HG03565 (cell line): Measurements from ENCODE around the gene RASAL1.
"Not testable (repeated sequence)": the region's sequence is repeated elsewhere in the genome, so short reads cannot be mapped to it uniquely, and the experiment has no call there.

Experiments
- ATAC-seq: cut with Tn5 transposase; IDR thresholded peaks from one replicate; pipeline ENCODE4 v1.9.1; 2021; ENCODE audit warnings: mild to moderate bottlenecking, moderate library complexity; ENCODE audit not compliant: unreplicated experiment

RASAL1 gene

GRCh38 chr12:113119980-113120669, 15.4 kb downstream of the RASAL1 start:
- no peak for ATAC-seq

GRCh38 chr12:113118142-113118541, 17.4 kb downstream of the RASAL1 start:
- no peak for ATAC-seq

- not testable (repeated sequence) for ATAC-seq
Measured at GRCh38 chr12:113117684-113118083, 17.9 kb downstream of the RASAL1 start.

- ATAC-seq = no peak
Measured at GRCh38 chr12:113116875-113117274, 18.7 kb downstream of the RASAL1 start.

GRCh38 chr12:113115455-113116126, 20.0 kb downstream of the RASAL1 start:
- ATAC-seq = no peak

GRCh38 chr12:113114447-113115178, 20.9 kb downstream of the RASAL1 start:
- no peak for ATAC-seq

GRCh38 chr12:113113397-113113796, 22.2 kb downstream of the RASAL1 start:
- no peak for ATAC-seq

GRCh38 chr12:113112043-113112899, 23.3 kb downstream of the RASAL1 start:
- no peak for ATAC-seq

- no peak for ATAC-seq
Measured at GRCh38 chr12:113111247-113111646, 24.3 kb downstream of the RASAL1 start.

- ATAC-seq = no peak
Measured at GRCh38 chr12:113109872-113110599, 25.5 kb downstream of the RASAL1 start.

- no peak for ATAC-seq
Measured at GRCh38 chr12:113109360-113109759, 26.2 kb downstream of the RASAL1 start.

- no peak for ATAC-seq
Measured at GRCh38 chr12:113108308-113108707, 27.3 kb downstream of the RASAL1 start.

- no peak for ATAC-seq
Measured at GRCh38 chr12:113106361-113106760, 29.2 kb downstream of the RASAL1 start.

GRCh38 chr12:113105606-113106271, 29.8 kb downstream of the RASAL1 start:
- ATAC-seq = no peak

GRCh38 chr12:113104953-113105510, 30.5 kb downstream of the RASAL1 start:
- no peak for ATAC-seq

- ATAC-seq = no peak
Measured at GRCh38 chr12:113103756-113104450, 31.7 kb downstream of the RASAL1 start.

- no peak for ATAC-seq
Measured at GRCh38 chr12:113102811-113103210, 32.8 kb downstream of the RASAL1 start.

GRCh38 chr12:113101751-113102150, 33.8 kb downstream of the RASAL1 start:
- no peak for ATAC-seq

GRCh38 chr12:113099764-113100163, 35.8 kb downstream of the RASAL1 start:
- no peak for ATAC-seq
